GM18858 (cell line): Measurements from ENCODE around the gene C17orf75.

Source experiments
- ATAC-seq: cut with Tn5 transposase; IDR thresholded peaks from one replicate; pipeline ENCODE4 v1.9.1; 2021; ENCODE audit not compliant: unreplicated experiment

C17orf75 gene

GRCh38 chr17:32279891-32280716 lies 61.9 kb downstream of the C17orf75 start:
- ATAC-seq, result no peak

DNA sequence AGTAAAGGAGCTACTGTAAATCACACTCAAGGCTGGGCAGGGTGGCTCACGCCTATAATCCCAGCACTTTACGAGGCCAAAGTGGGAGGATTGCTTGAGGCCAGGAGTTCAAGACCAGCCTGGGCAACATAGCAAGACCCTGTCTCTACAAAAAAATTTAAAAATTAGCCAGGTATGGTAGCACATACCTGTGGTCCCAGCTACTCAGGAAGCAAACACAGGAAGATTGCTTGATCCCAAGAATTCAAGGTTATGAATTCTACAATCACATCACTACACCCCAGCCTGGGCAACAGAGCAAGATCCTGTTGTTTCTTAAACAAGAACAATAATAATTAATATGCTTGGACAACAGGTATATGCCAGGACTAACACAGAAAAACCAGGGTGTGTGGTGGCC lies 63.2 kb downstream of the C17orf75 start:
- no peak for ATAC-seq
